ENCODE data around the gene CELF3. TPM values are rescaled to one million over a fixed set of nuclear protein-coding genes. Genes with fewer than 3 reads are reported as not detected.

The CELF3 gene
- not detected for polyA plus RNA-seq (2013, experiment 1 of 2)
- not detected for polyA plus RNA-seq (2013, experiment 2 of 2)

GRCh38 chr1:151716771-151717631 lies at the start of gene CELF3:
CELF3 (minus strand) TSS chr1:151716803; CDS start chr1:151716020, 783 bp downstream.
- WGBS: 7% methylated on average over 26 of the region's 27 CpGs
- no peak within 1 kb of the TSS for H3K18ac ChIP-seq (ENCODE audit: low read depth in 1 of 2, low read length in 2 of 2)
- H3K9me3 ChIP-seq (ENCODE audit: control insufficient read depth, low read length): no peaks in the 10 kb centered on the region
- H2BK5ac ChIP-seq (ENCODE audit: low read depth, low read length, poor library complexity, severe bottlenecking): no peak within 1 kb of the TSS
- no peak within 1 kb of the TSS for H3K4me3 ChIP-seq (ENCODE audit: insufficient read depth in 1 of 2, low read depth in 1 of 2, low read length in 2 of 2)
- no peak within 1 kb of the TSS for H3K9ac ChIP-seq (ENCODE audit: low read length)
- H3K4me1 ChIP-seq (ENCODE audit: control insufficient read depth, insufficient read depth, low read depth, low read length): peaks cover 16% of the 10 kb centered on the region
- DNase-seq: peak; percentile 19
- no peak within 1 kb of the TSS for H4K8ac ChIP-seq (ENCODE audit: low read length)
- no peak within 1 kb of the TSS for H3K23ac ChIP-seq (ENCODE audit: low read length in 2 of 2)
- H3K4ac ChIP-seq (ENCODE audit: low read depth in 1 of 2, low read length in 2 of 2): no peak within 1 kb of the TSS
- no peak within 1 kb of the TSS for H2AFZ ChIP-seq (ENCODE audit: low read depth, low read length)
- no peak within 1 kb of the TSS for H2AK5ac ChIP-seq (ENCODE audit: low read length, severe bottlenecking)
- H4K91ac ChIP-seq (ENCODE audit: low read length): no peak within 1 kb of the TSS
- no peak within 1 kb of the TSS for H3K4me2 ChIP-seq (ENCODE audit: low read length, poor library complexity, severe bottlenecking)
- peaks cover 79 to 83% of the 10 kb centered on the region in 2 experiments for H3K27me3 ChIP-seq (ENCODE audit: control insufficient read depth in 1 of 2, insufficient read depth in 1 of 2, low read length in 2 of 2)
- no peaks in the 10 kb centered on the region for H3K36me3 ChIP-seq (ENCODE audit: control insufficient read depth in 1 of 2, insufficient read depth in 2 of 2, low read depth in 1 of 2, low read length in 2 of 2)
- no peaks in the 10 kb centered on the region for H3K79me1 ChIP-seq (replicated peaks; ENCODE audit: low read length, poor library complexity, severe bottlenecking)
- H2BK12ac ChIP-seq (ENCODE audit: low read length in 2 of 2): no peak within 1 kb of the TSS
- peak within 1 kb of the TSS; percentile 14 for H2BK15ac ChIP-seq (ENCODE audit: low read depth, poor library complexity, severe bottlenecking)
- no peak within 1 kb of the TSS for H3K27ac ChIP-seq (ENCODE audit: low read length, poor library complexity, severe bottlenecking)
- H2BK120ac ChIP-seq (ENCODE audit: low read depth, low read length): no peak within 1 kb of the TSS
- H3K14ac ChIP-seq (ENCODE audit: low read length in 2 of 2): no peak within 1 kb of the TSS

- peaks cover 18 to 32% of the 10 kb centered on the region in 2 experiments for H3K36me3 ChIP-seq (ENCODE audit: control insufficient read depth in 1 of 2, insufficient read depth in 2 of 2, low read depth in 1 of 2, low read length in 2 of 2)
- H3K9me3 ChIP-seq (ENCODE audit: control insufficient read depth, low read length): no peaks in the 10 kb centered on the region
- H3K14ac ChIP-seq (ENCODE audit: low read length in 2 of 2): no peak overlapping the region
- no peak overlapping the region for H3K27ac ChIP-seq (ENCODE audit: low read length, poor library complexity, severe bottlenecking)
- peak overlapping the region; percentile 71 for H3K4me2 ChIP-seq (ENCODE audit: low read length, poor library complexity, severe bottlenecking)
- H2BK12ac ChIP-seq (ENCODE audit: low read length in 2 of 2): no peak overlapping the region
- DNase-seq: no peak
- WGBS: 92% methylated on average over 10 of the region's 10 CpGs
- peak overlapping the region in 1 of 2 experiments; percentile 85 for H3K4me3 ChIP-seq (ENCODE audit: insufficient read depth in 1 of 2, low read depth in 1 of 2, low read length in 2 of 2)
- no peak overlapping the region for H2BK5ac ChIP-seq (ENCODE audit: low read depth, low read length, poor library complexity, severe bottlenecking)
- no peak overlapping the region for H2BK120ac ChIP-seq (ENCODE audit: low read depth, low read length)
- H2BK15ac ChIP-seq (ENCODE audit: low read depth, poor library complexity, severe bottlenecking): no peak overlapping the region
- peak overlapping the region; percentile 95 for H3K9ac ChIP-seq (ENCODE audit: low read length)
- H3K79me1 ChIP-seq (replicated peaks; ENCODE audit: low read length, poor library complexity, severe bottlenecking): peaks cover 7% of the 10 kb centered on the region
- no peak overlapping the region for H2AK5ac ChIP-seq (ENCODE audit: low read length, severe bottlenecking)
- peak overlapping the region in 1 of 2 experiments; percentile 77 for H3K18ac ChIP-seq (ENCODE audit: low read depth in 1 of 2, low read length in 2 of 2)
- no peak overlapping the region for H4K91ac ChIP-seq (ENCODE audit: low read length)
- H3K4ac ChIP-seq (ENCODE audit: low read depth in 1 of 2, low read length in 2 of 2): no peak overlapping the region
- H3K4me1 ChIP-seq (ENCODE audit: control insufficient read depth, insufficient read depth, low read depth, low read length): peaks cover 2% of the 10 kb centered on the region
- peak overlapping the region; percentile 93 for H2AFZ ChIP-seq (ENCODE audit: low read depth, low read length)
- no peak overlapping the region for H3K23ac ChIP-seq (ENCODE audit: low read length in 2 of 2)
- H4K8ac ChIP-seq (ENCODE audit: low read length): peak overlapping the region; percentile 83
- no peaks in the 10 kb centered on the region for H3K27me3 ChIP-seq (ENCODE audit: control insufficient read depth in 1 of 2, insufficient read depth in 1 of 2, low read length in 2 of 2)
These were observed 47.4 kb upstream of the CELF3 start for GRCh38 chr1:151763990-151764389.

GRCh38 chr1:151762941-151763921 lies 46.6 kb upstream of the CELF3 start, which contains the start of gene MRPL9:
MRPL9 (minus strand) TSS chr1:151763496; CDS start chr1:151763479, 17 bp downstream.
- peaks cover 7% of the 10 kb centered on the region for H3K79me1 ChIP-seq (replicated peaks; ENCODE audit: low read length, poor library complexity, severe bottlenecking)
- peak within 1 kb of the TSS; percentile 97 for H4K8ac ChIP-seq (ENCODE audit: low read length)
- peak within 1 kb of the TSS; percentile 85 for H3K4me2 ChIP-seq (ENCODE audit: low read length, poor library complexity, severe bottlenecking)
- H3K14ac ChIP-seq (ENCODE audit: low read length in 2 of 2): no peak within 1 kb of the TSS
- no peak within 1 kb of the TSS for H2BK15ac ChIP-seq (ENCODE audit: low read depth, poor library complexity, severe bottlenecking)
- peak within 1 kb of the TSS; percentile 94 for H2AFZ ChIP-seq (ENCODE audit: low read depth, low read length)
- H2BK120ac ChIP-seq (ENCODE audit: low read depth, low read length): peak within 1 kb of the TSS; percentile 55
- H3K18ac ChIP-seq (ENCODE audit: low read depth in 1 of 2, low read length in 2 of 2): peak within 1 kb of the TSS; percentile 77 to 88
- peak within 1 kb of the TSS; percentile 73 to 99 for H3K4ac ChIP-seq (ENCODE audit: low read depth in 1 of 2, low read length in 2 of 2)
- no peak within 1 kb of the TSS for H2AK5ac ChIP-seq (ENCODE audit: low read length, severe bottlenecking)
- peak within 1 kb of the TSS; percentile 78 for H3K27ac ChIP-seq (ENCODE audit: low read length, poor library complexity, severe bottlenecking)
- no peak within 1 kb of the TSS for H2BK12ac ChIP-seq (ENCODE audit: low read length in 2 of 2)
- H2BK5ac ChIP-seq (ENCODE audit: low read depth, low read length, poor library complexity, severe bottlenecking): no peak within 1 kb of the TSS
- H3K4me1 ChIP-seq (ENCODE audit: control insufficient read depth, insufficient read depth, low read depth, low read length): peaks cover 2% of the 10 kb centered on the region
- H4K91ac ChIP-seq (ENCODE audit: low read length): no peak within 1 kb of the TSS
- H3K9me3 ChIP-seq (ENCODE audit: control insufficient read depth, low read length): no peaks in the 10 kb centered on the region
- H3K4me3 ChIP-seq (ENCODE audit: insufficient read depth in 1 of 2, low read depth in 1 of 2, low read length in 2 of 2): peak within 1 kb of the TSS; percentile 85 to 94
- peak within 1 kb of the TSS; percentile 95 for H3K9ac ChIP-seq (ENCODE audit: low read length)
- no peak within 1 kb of the TSS for H3K23ac ChIP-seq (ENCODE audit: low read length in 2 of 2)
- peak; percentile 81 for DNase-seq
- WGBS: 1% methylated on average over 67 of the region's 68 CpGs
- H3K27me3 ChIP-seq (ENCODE audit: control insufficient read depth in 1 of 2, insufficient read depth in 1 of 2, low read length in 2 of 2): no peaks in the 10 kb centered on the region
- H3K36me3 ChIP-seq (ENCODE audit: control insufficient read depth in 1 of 2, insufficient read depth in 2 of 2, low read depth in 1 of 2, low read length in 2 of 2): peaks cover 18 to 37% of the 10 kb centered on the region in 2 experiments
